ENCODE measurements around the gene PRKCE.

DNA sequence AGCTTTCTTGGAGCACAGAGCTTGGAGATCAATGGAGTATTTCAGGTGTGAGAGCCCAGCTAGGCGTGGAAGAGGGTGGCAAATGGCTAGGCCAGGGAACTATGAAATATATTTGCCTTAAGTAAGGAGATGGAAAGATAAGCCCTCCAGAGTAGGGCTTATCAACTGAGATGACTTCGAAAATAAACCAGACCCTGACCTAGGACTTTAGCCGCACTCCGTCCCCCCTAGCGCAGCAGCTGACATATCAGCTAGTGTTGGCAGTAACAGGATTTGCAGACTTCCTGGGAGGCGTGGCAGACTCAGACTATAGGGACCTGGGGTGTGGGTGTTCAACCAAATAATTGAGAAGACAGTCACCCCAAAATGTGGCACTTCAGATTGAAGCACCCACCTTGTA is 518.0 kb downstream of the PRKCE start:
- TF ChIP-seq, protein P1, sequence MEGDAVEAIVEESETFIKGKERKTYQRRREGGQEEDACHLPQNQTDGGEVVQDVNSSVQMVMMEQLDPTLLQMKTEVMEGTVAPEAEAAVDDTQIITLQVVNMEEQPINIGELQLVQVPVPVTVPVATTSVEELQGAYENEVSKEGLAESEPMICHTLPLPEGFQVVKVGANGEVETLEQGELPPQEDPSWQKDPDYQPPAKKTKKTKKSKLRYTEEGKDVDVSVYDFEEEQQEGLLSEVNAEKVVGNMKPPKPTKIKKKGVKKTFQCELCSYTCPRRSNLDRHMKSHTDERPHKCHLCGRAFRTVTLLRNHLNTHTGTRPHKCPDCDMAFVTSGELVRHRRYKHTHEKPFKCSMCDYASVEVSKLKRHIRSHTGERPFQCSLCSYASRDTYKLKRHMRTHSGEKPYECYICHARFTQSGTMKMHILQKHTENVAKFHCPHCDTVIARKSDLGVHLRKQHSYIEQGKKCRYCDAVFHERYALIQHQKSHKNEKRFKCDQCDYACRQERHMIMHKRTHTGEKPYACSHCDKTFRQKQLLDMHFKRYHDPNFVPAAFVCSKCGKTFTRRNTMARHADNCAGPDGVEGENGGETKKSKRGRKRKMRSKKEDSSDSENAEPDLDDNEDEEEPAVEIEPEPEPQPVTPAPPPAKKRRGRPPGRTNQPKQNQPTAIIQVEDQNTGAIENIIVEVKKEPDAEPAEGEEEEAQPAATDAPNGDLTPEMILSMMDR (IDR thresholded peaks at IDR 0.05; ENCODE audit: low read depth, low read length, missing input control), result no peak
- TF ChIP-seq GABPA (IDR thresholded peaks at IDR 0.05 in 1 of 2, conservative IDR thresholded peaks at IDR 0.05 in 1 of 2) (no peak), SP1 (IDR thresholded peaks at IDR 0.05) (no peak), RAD21 (IDR thresholded peaks at IDR 0.05) (no peak), NR2F2 (IDR thresholded peaks at IDR 0.05) (no peak), YY1 (IDR thresholded peaks at IDR 0.05) (no peak)
- TF ChIP-seq, protein P2, sequence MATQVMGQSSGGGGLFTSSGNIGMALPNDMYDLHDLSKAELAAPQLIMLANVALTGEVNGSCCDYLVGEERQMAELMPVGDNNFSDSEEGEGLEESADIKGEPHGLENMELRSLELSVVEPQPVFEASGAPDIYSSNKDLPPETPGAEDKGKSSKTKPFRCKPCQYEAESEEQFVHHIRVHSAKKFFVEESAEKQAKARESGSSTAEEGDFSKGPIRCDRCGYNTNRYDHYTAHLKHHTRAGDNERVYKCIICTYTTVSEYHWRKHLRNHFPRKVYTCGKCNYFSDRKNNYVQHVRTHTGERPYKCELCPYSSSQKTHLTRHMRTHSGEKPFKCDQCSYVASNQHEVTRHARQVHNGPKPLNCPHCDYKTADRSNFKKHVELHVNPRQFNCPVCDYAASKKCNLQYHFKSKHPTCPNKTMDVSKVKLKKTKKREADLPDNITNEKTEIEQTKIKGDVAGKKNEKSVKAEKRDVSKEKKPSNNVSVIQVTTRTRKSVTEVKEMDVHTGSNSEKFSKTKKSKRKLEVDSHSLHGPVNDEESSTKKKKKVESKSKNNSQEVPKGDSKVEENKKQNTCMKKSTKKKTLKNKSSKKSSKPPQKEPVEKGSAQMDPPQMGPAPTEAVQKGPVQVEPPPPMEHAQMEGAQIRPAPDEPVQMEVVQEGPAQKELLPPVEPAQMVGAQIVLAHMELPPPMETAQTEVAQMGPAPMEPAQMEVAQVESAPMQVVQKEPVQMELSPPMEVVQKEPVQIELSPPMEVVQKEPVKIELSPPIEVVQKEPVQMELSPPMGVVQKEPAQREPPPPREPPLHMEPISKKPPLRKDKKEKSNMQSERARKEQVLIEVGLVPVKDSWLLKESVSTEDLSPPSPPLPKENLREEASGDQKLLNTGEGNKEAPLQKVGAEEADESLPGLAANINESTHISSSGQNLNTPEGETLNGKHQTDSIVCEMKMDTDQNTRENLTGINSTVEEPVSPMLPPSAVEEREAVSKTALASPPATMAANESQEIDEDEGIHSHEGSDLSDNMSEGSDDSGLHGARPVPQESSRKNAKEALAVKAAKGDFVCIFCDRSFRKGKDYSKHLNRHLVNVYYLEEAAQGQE (IDR thresholded peaks at IDR 0.05), result no peak

All from liver (tissue), 3 donors.